ENCODE data around the gene TVP23B. TPM values are rescaled to one million over a fixed set of nuclear protein-coding genes. Genes with fewer than 3 reads are reported as not detected.
"Not testable (repeated sequence)": the region's sequence is repeated elsewhere in the genome, so short reads cannot be mapped to it uniquely, and the experiment has no call there.

Gene TVP23B
- total RNA-seq, 1 experiment from 2014 or later = 57.9 TPM

DNA sequence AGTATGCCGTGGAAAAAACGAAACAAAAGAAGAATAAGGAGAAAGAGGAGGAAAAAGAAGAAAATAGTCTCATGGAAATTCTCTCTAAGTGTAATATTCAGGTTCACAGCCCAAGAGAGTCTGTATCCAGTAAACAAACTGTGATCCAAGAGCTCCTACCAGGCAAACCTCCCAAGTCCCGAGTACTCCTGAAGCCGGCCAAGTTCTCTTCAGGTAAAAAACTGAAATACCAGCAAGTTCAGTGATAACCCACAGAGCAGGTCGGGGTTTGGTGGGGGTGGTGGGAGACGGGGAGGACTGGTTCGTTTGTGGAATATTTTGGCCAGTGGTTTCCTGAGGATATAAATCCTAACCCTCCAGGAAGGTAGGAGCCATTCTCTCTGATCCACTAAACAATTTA is 8.5 kb upstream of the TVP23B start:
- TF ChIP-seq, protein P1, sequence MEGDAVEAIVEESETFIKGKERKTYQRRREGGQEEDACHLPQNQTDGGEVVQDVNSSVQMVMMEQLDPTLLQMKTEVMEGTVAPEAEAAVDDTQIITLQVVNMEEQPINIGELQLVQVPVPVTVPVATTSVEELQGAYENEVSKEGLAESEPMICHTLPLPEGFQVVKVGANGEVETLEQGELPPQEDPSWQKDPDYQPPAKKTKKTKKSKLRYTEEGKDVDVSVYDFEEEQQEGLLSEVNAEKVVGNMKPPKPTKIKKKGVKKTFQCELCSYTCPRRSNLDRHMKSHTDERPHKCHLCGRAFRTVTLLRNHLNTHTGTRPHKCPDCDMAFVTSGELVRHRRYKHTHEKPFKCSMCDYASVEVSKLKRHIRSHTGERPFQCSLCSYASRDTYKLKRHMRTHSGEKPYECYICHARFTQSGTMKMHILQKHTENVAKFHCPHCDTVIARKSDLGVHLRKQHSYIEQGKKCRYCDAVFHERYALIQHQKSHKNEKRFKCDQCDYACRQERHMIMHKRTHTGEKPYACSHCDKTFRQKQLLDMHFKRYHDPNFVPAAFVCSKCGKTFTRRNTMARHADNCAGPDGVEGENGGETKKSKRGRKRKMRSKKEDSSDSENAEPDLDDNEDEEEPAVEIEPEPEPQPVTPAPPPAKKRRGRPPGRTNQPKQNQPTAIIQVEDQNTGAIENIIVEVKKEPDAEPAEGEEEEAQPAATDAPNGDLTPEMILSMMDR (conservative IDR thresholded peaks at IDR 0.05; ENCODE audit: low read depth, low read length) = no peak
- TF ChIP-seq EZH2 (IDR thresholded peaks at IDR 0.05; ENCODE audit: low read length, unreplicated experiment) = no peak
- TF ChIP-seq EZH2phosphoT487 (IDR thresholded peaks at IDR 0.05; ENCODE audit: borderline replicate concordance, low read length) = no peak
- Histone ChIP-seq H3K27ac (ENCODE audit: low read length) (no peak overlapping the region), H3K4me1 (ENCODE audit: insufficient read depth, low read length) (no peaks in the 10 kb centered on the region), H2AFZ (ENCODE audit: low read length) (no peak overlapping the region), H3K9me3 (ENCODE audit: low read length) (no peaks in the 10 kb centered on the region), H3K36me3 (ENCODE audit: low read depth, low read length) (no peaks in the 10 kb centered on the region), H3K27me3 (ENCODE audit: low read length) (no peaks in the 10 kb centered on the region), H3K4me2 (ENCODE audit: low read length) (no peak overlapping the region), H3F3A (ENCODE audit: low read length, unreplicated experiment) (no peaks in the 10 kb centered on the region), H3K9ac (ENCODE audit: low read length) (no peak overlapping the region), H3K4me3 (ENCODE audit: low read length) (no peak overlapping the region), H3K79me2 (ENCODE audit: low read length) (no peaks in the 10 kb centered on the region), H4K20me1 (ENCODE audit: low read length) (no peaks in the 10 kb centered on the region), H3K9me2 (replicated peaks; ENCODE audit: low read length) (no peaks in the 10 kb centered on the region)
- ChIA-PET POLR2A (ENCODE audit: unreplicated experiment) (no interaction called here), CTCF (no interaction called here)
- no peak for DNase-seq
- intact Hi-C loops (cut with micrococcal nuclease) = no loop called here
- ATAC-seq = no peak
- BruUV-seq (replicated peaks) = no TSS peak

DNA sequence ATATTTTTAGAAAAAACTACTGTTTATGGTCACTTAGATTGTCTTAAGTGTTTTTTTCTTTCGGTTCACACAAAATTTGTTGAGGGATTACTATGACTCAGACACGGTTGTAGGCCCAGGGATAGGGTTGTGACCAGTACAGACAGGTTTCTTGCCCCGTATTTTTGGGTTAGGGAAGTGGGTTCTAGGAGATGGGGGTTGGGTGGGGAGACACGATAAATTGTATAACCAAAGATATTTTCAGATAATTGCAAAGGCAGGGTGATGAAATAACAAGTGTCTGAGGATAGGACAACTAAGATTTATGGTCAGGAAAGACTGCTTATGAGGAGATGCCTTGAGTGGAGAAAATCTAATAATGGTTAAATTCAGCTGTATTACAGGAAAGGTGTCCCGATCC is 822 bp downstream of the TVP23B start:
- H2AFZ ChIP-seq (ENCODE audit: low read length); DNase-seq; intact Hi-C loops (cut with micrococcal nuclease); H3K9me3 ChIP-seq (ENCODE audit: low read length); H3K9me2 ChIP-seq (replicated peaks; ENCODE audit: low read length); POLR2A ChIA-PET (ENCODE audit: unreplicated experiment); H3K27ac ChIP-seq (ENCODE audit: low read length); H3K27me3 ChIP-seq (ENCODE audit: low read length); CTCF ChIA-PET; H3K4me1 ChIP-seq (ENCODE audit: insufficient read depth, low read length); H3K36me3 ChIP-seq (ENCODE audit: low read depth, low read length); H3F3A ChIP-seq (ENCODE audit: low read length, unreplicated experiment); BruUV-seq (replicated peaks); ATAC-seq; H4K20me1 ChIP-seq (ENCODE audit: low read length): not testable (repeated sequence)
- Histone ChIP-seq H3K9ac (ENCODE audit: low read length) (peak overlapping the region; percentile 89), H3K79me2 (ENCODE audit: low read length) (peaks cover 33% of the 10 kb centered on the region), H3K4me3 (ENCODE audit: low read length) (peak overlapping the region; percentile 71), H3K4me2 (ENCODE audit: low read length) (peak overlapping the region; percentile 59)

DNA sequence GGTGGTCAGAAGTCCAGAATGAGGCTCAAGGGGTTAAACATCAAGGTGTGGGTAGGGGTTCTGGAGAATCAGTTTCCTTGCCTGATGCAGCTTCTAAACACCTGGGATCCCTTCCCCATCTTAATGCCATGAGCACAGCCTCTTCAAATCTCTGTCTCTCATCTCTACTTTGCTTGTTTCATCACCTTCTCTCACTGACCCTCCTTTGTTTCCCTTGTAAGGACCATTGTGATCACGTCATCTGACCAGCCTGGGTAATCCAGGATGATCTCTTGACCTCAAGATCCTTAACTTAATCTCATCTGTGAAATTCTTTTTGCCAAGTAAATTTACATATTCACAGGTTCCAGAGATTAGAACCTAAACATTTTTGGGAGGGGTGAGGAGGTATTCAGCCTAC is 5.0 kb downstream of the TVP23B start:
- DNase-seq; H3K4me3 ChIP-seq (ENCODE audit: low read length); intact Hi-C loops (cut with micrococcal nuclease); H3K4me1 ChIP-seq (ENCODE audit: insufficient read depth, low read length); ATAC-seq; H3F3A ChIP-seq (ENCODE audit: low read length, unreplicated experiment); H3K27me3 ChIP-seq (ENCODE audit: low read length); H3K27ac ChIP-seq (ENCODE audit: low read length); H4K20me1 ChIP-seq (ENCODE audit: low read length); H3K36me3 ChIP-seq (ENCODE audit: low read depth, low read length); H2AFZ ChIP-seq (ENCODE audit: low read length); CTCF ChIA-PET; POLR2A ChIA-PET (ENCODE audit: unreplicated experiment); BruUV-seq (replicated peaks); H3K9me2 ChIP-seq (replicated peaks; ENCODE audit: low read length); H3K9ac ChIP-seq (ENCODE audit: low read length); H3K9me3 ChIP-seq (ENCODE audit: low read length); H3K4me2 ChIP-seq (ENCODE audit: low read length): not testable (repeated sequence)
- H3K79me2 ChIP-seq (ENCODE audit: low read length) = peaks cover 33% of the 10 kb centered on the region

DNA sequence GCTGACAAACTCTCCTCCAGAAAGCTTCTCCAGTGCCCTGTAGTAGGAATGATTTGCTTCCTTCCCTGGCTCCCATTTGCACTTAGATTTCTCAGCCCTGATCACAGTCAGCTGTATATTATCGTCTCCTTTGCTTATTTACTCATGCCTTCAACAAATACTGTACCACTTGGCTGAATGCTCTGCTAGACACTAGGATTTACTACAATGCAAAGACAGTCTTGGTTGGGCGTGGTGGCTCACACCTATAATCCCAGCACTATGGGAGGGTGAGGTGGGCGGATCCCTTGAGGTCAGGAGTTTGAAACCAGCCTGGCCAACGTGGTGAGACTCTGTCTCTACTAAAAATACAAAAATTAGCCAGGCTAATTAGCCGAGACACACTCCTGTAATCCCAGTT is 5.9 kb downstream of the TVP23B start:
- H3K79me2 ChIP-seq (ENCODE audit: low read length) = peaks cover 25% of the 10 kb centered on the region

DNA sequence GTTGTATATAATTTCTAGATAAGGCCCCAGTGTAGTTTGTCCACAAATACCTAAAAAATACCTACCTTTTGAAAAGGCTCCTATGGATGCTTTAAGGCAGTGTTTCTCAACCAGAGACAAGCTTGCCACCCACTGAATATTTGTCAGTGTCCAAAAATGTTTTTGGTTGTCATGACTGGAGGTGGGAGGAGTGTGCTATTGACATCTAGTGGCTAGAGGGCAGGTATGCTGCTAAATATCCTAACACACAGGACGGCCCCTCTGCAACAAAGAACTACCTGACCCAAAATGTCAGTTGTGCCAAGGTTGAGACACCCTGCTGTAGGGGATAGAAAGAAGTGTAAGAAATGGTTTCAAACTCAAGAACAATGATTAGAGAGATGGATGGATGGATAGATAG is 10.4 kb downstream of the TVP23B start:
- H3K79me2 ChIP-seq (ENCODE audit: low read length); H3K4me1 ChIP-seq (ENCODE audit: insufficient read depth, low read length); CTCF ChIA-PET; POLR2A ChIA-PET (ENCODE audit: unreplicated experiment); H4K20me1 ChIP-seq (ENCODE audit: low read length); H3K27me3 ChIP-seq (ENCODE audit: low read length); H3K4me3 ChIP-seq (ENCODE audit: low read length); H3K9ac ChIP-seq (ENCODE audit: low read length); H3K9me2 ChIP-seq (replicated peaks; ENCODE audit: low read length); H3K9me3 ChIP-seq (ENCODE audit: low read length); DNase-seq; H3F3A ChIP-seq (ENCODE audit: low read length, unreplicated experiment); H3K36me3 ChIP-seq (ENCODE audit: low read depth, low read length); BruUV-seq (replicated peaks); H3K4me2 ChIP-seq (ENCODE audit: low read length); H2AFZ ChIP-seq (ENCODE audit: low read length); intact Hi-C loops (cut with micrococcal nuclease); H3K27ac ChIP-seq (ENCODE audit: low read length): not testable (repeated sequence)
- ATAC-seq = peak; percentile 42; the same call in 1 of the 2 replicates

More for the DNA sequence above, 5.9 kb downstream of the TVP23B start:
- POLR2A ChIA-PET (ENCODE audit: unreplicated experiment); H3K36me3 ChIP-seq (ENCODE audit: low read depth, low read length); H3K4me2 ChIP-seq (ENCODE audit: low read length); DNase-seq; H4K20me1 ChIP-seq (ENCODE audit: low read length); H3K9ac ChIP-seq (ENCODE audit: low read length); ATAC-seq; BruUV-seq (replicated peaks); H3K4me3 ChIP-seq (ENCODE audit: low read length); intact Hi-C loops (cut with micrococcal nuclease); H3K4me1 ChIP-seq (ENCODE audit: insufficient read depth, low read length); H3K27ac ChIP-seq (ENCODE audit: low read length); H3K9me3 ChIP-seq (ENCODE audit: low read length); H3F3A ChIP-seq (ENCODE audit: low read length, unreplicated experiment); H3K27me3 ChIP-seq (ENCODE audit: low read length); H3K9me2 ChIP-seq (replicated peaks; ENCODE audit: low read length); CTCF ChIA-PET; H2AFZ ChIP-seq (ENCODE audit: low read length): not testable (repeated sequence)

DNA sequence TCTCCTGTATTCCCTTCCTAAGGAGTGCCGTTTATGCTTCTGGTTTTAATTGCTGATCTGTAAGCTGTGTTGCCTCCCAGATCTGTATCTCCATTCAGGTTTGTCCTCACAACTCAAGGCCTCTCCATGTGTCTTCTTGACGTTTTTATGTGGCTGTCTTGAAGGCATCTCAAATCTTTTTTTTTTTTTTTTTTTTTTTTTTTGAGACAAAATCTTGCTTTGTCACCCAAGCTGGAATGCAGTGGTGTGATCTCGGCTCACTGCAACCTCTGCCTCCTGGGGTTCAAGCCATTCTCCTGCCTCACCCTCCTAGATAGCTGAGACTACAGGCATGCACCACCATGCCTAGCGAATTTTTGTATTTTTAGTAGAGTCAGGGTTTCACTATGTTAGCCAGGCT is 13.9 kb downstream of the TVP23B start:
- H3K4me2 ChIP-seq (ENCODE audit: low read length); DNase-seq; H3K4me1 ChIP-seq (ENCODE audit: insufficient read depth, low read length); POLR2A ChIA-PET (ENCODE audit: unreplicated experiment); H3K4me3 ChIP-seq (ENCODE audit: low read length); H3F3A ChIP-seq (ENCODE audit: low read length, unreplicated experiment); H3K79me2 ChIP-seq (ENCODE audit: low read length); H3K9me2 ChIP-seq (replicated peaks; ENCODE audit: low read length); H3K36me3 ChIP-seq (ENCODE audit: low read depth, low read length); H3K27me3 ChIP-seq (ENCODE audit: low read length); H4K20me1 ChIP-seq (ENCODE audit: low read length); H2AFZ ChIP-seq (ENCODE audit: low read length); H3K9me3 ChIP-seq (ENCODE audit: low read length); H3K9ac ChIP-seq (ENCODE audit: low read length); H3K27ac ChIP-seq (ENCODE audit: low read length); ATAC-seq; intact Hi-C loops (cut with micrococcal nuclease); BruUV-seq (replicated peaks); CTCF ChIA-PET: not testable (repeated sequence)
